IMR-90 (cell line): ENCODE measurements around the gene HNRNPR.

Experiments used
- BHLHE40 ChIP-seq: fragments of 150-350 bp; IDR thresholded peaks from 2 replicates; pipeline ENCODE4 v1.6.1; 2016; ENCODE audit warnings: mild to moderate bottlenecking, low read depth, low read length
- CEBPB ChIP-seq: IDR thresholded peaks from 2 replicates; pipeline ENCODE4 v1.6.1; 2012; ENCODE audit warnings: low read depth, low read length, improper control_type of control experiment
- CHD1 ChIP-seq: IDR thresholded peaks from 2 replicates; pipeline ENCODE4 v1.6.1; 2012; ENCODE audit warnings: low read depth, low read length, improper control_type of control experiment
- FOS ChIP-seq: fragments of 150-350 bp; IDR thresholded peaks from 2 replicates; pipeline ENCODE4 v1.6.1; 2016; ENCODE audit warnings: low read depth, low read length
- MAFK ChIP-seq: IDR thresholded peaks from 2 replicates; pipeline ENCODE4 v1.6.1; 2012; ENCODE audit warnings: low read depth, low read length, improper control_type of control experiment
- MXI1 ChIP-seq: IDR thresholded peaks from 2 replicates; pipeline ENCODE4 v1.6.1; 2012; ENCODE audit warnings: low read depth, mild to moderate bottlenecking, low read length, moderate library complexity, borderline replicate concordance
- NFE2L2 ChIP-seq: fragments of 150-350 bp; IDR thresholded peaks from 2 replicates; pipeline ENCODE4 v1.6.1; 2016; ENCODE audit warnings: low read depth, mild to moderate bottlenecking, low read length
- POLR2A ChIP-seq: IDR thresholded peaks from 2 replicates; pipeline ENCODE4 v1.6.1; 2012; ENCODE audit warnings: mild to moderate bottlenecking, low read depth, low read length
- RAD21 ChIP-seq: IDR thresholded peaks from 2 replicates; pipeline ENCODE4 v1.6.1; 2012; ENCODE audit warnings: low read length, improper control_type of control experiment
- RCOR1 ChIP-seq: IDR thresholded peaks from 2 replicates; pipeline ENCODE4 v1.6.1; 2012; ENCODE audit warnings: mild to moderate bottlenecking, low read length, improper control_type of control experiment; ENCODE audit not compliant: insufficient replicate concordance
- RFX5 ChIP-seq: IDR thresholded peaks from 2 replicates; pipeline ENCODE4 v1.8.0; 2012; ENCODE audit warnings: low read depth, mild to moderate bottlenecking, low read length, moderate library complexity
- SMC3 ChIP-seq: fragments of 150-350 bp; IDR thresholded peaks from 2 replicates; pipeline ENCODE4 v1.6.1; 2016; ENCODE audit warnings: low read depth, mild to moderate bottlenecking, antibody characterized with exemption, low read length, moderate library complexity
- TF ChIP-seq, protein P1 (sequence below): conservative IDR thresholded peaks from 2 replicates; pipeline ENCODE4 v1.5.1; 2012; ENCODE audit warnings: mild to moderate bottlenecking, low read depth, low read length, improper control_type of control experiment
- TF ChIP-seq, protein P2 (sequence below): fragments of 150-350 bp; IDR thresholded peaks from 2 replicates; pipeline ENCODE4 v1.6.1; 2017; ENCODE audit warnings: mild to moderate bottlenecking, antibody characterized with exemption, low read length, low read depth

DNA sequence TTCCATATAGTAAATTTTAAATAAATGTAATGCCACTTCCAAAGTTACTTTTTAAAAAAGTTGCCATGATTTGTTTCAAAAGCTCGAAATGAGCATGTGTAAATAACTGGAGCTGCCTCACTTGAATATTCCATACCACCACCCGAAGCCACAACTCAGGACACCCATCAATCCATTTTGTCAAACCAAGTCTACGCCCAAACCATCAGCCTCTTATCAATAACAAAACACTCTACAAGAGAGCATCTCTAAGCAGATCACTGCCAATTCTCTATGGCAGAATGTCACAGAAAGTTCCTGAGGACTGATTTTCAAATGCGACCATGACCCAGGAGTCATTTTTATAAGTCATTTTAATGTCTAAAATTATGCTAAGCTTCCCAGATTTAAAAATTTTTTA, 4.5 kb downstream of the HNRNPR start:
- TF ChIP-seq, protein P1, sequence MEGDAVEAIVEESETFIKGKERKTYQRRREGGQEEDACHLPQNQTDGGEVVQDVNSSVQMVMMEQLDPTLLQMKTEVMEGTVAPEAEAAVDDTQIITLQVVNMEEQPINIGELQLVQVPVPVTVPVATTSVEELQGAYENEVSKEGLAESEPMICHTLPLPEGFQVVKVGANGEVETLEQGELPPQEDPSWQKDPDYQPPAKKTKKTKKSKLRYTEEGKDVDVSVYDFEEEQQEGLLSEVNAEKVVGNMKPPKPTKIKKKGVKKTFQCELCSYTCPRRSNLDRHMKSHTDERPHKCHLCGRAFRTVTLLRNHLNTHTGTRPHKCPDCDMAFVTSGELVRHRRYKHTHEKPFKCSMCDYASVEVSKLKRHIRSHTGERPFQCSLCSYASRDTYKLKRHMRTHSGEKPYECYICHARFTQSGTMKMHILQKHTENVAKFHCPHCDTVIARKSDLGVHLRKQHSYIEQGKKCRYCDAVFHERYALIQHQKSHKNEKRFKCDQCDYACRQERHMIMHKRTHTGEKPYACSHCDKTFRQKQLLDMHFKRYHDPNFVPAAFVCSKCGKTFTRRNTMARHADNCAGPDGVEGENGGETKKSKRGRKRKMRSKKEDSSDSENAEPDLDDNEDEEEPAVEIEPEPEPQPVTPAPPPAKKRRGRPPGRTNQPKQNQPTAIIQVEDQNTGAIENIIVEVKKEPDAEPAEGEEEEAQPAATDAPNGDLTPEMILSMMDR = no peak
- TF ChIP-seq CHD1 (no peak), NFE2L2 (no peak), SMC3 (no peak), RCOR1 (no peak), MXI1 (no peak), FOS (no peak), POLR2A (no peak), BHLHE40 (no peak), RAD21 (no peak), RFX5 (no peak), CEBPB (no peak), MAFK (no peak)
- TF ChIP-seq, protein P2, sequence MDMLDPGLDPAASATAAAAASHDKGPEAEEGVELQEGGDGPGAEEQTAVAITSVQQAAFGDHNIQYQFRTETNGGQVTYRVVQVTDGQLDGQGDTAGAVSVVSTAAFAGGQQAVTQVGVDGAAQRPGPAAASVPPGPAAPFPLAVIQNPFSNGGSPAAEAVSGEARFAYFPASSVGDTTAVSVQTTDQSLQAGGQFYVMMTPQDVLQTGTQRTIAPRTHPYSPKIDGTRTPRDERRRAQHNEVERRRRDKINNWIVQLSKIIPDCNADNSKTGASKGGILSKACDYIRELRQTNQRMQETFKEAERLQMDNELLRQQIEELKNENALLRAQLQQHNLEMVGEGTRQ = no peak
